ENCODE results near the gene AHNAK2.
"Not testable (repeated sequence)": the region's sequence is repeated elsewhere in the genome, so short reads cannot be mapped to it uniquely, and the experiment has no call there.

The AHNAK2 gene

GRCh38 chr14:104955396-104955770 is 22.8 kb downstream of the AHNAK2 start:
- TF ChIP-seq, protein P1, sequence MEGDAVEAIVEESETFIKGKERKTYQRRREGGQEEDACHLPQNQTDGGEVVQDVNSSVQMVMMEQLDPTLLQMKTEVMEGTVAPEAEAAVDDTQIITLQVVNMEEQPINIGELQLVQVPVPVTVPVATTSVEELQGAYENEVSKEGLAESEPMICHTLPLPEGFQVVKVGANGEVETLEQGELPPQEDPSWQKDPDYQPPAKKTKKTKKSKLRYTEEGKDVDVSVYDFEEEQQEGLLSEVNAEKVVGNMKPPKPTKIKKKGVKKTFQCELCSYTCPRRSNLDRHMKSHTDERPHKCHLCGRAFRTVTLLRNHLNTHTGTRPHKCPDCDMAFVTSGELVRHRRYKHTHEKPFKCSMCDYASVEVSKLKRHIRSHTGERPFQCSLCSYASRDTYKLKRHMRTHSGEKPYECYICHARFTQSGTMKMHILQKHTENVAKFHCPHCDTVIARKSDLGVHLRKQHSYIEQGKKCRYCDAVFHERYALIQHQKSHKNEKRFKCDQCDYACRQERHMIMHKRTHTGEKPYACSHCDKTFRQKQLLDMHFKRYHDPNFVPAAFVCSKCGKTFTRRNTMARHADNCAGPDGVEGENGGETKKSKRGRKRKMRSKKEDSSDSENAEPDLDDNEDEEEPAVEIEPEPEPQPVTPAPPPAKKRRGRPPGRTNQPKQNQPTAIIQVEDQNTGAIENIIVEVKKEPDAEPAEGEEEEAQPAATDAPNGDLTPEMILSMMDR (IDR thresholded peaks at IDR 0.05; ENCODE audit: low read depth, low read length), result no peak
- Histone ChIP-seq H3K4me3 (ENCODE audit: low read depth, low read length) (no peak overlapping the region), H3K9me3 (ENCODE audit: severe bottlenecking) (no peaks in the 10 kb centered on the region), H3K27ac (no peak overlapping the region), H3K27me3 (ENCODE audit: insufficient read depth, low read depth, severe bottlenecking) (no peaks in the 10 kb centered on the region), H3K36me3 (no peaks in the 10 kb centered on the region)
- no peak for DNase-seq

GRCh38 chr14:104954746-104955395 is 23.3 kb downstream of the AHNAK2 start:
- no peak overlapping the region for H3K4me3 ChIP-seq (ENCODE audit: low read depth, low read length)
- no peaks in the 10 kb centered on the region for H3K27me3 ChIP-seq (ENCODE audit: insufficient read depth, low read depth, severe bottlenecking)
- H3K36me3 ChIP-seq, result no peaks in the 10 kb centered on the region
- peak; percentile 6 for DNase-seq
- TF ChIP-seq, protein P1 (IDR thresholded peaks at IDR 0.05; ENCODE audit: low read depth, low read length), result no peak
- no peak overlapping the region for H3K27ac ChIP-seq
- no peaks in the 10 kb centered on the region for H3K9me3 ChIP-seq (ENCODE audit: severe bottlenecking)

DNA sequence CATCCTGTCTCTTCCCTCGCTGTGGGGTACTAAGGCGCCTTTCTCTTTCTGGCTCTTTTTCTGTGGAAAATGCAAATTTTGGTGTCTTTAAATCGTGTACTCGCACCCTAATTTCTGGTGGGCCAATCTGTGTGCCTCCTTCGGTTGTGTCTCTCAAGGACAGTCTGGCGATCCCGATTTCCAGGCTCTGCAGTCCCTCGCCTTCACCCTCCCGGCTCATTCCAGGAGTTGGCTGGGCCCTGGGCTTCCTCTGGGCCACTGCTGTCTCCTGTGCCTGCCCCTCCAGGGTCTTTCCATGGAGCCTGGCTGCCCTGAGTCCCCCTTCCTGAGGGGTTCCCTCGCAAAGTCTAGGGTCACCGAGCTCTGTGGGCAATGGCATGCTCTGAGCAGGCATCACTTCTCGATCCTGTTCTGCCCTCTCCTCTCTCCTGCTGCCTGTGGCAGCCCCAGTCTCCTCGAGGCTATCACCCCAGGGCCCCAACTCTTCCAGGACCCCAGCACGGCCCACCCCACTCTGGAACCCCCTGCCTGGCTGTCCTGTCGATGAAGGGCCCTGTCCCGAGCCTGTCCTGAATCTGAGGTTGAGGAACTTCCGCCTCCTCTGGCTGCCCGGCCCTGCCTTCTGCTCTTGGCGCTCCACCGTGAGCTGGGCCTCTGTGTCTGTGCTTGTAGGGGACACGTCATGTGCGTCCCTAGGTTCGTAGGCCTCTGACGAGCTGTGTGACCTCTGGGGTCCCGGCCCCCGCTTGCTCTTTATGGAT is 24.1 kb downstream of the AHNAK2 start:
- Histone ChIP-seq H3K36me3 (no peaks in the 10 kb centered on the region), H3K4me3 (ENCODE audit: low read depth, low read length) (no peak overlapping the region), H3K27me3 (ENCODE audit: insufficient read depth, low read depth, severe bottlenecking) (no peaks in the 10 kb centered on the region), H3K27ac (no peak overlapping the region), H3K9me3 (ENCODE audit: severe bottlenecking) (no peaks in the 10 kb centered on the region)
- peak; percentile 5 for DNase-seq
- TF ChIP-seq, protein P1 (IDR thresholded peaks at IDR 0.05; ENCODE audit: low read depth, low read length), result no peak

- Histone ChIP-seq H3K27ac (no peak overlapping the region), H3K36me3 (no peaks in the 10 kb centered on the region), H3K27me3 (ENCODE audit: insufficient read depth, low read depth, severe bottlenecking) (no peaks in the 10 kb centered on the region), H3K9me3 (ENCODE audit: severe bottlenecking) (no peaks in the 10 kb centered on the region), H3K4me3 (ENCODE audit: low read depth, low read length) (no peak overlapping the region)
- TF ChIP-seq, protein P1 (IDR thresholded peaks at IDR 0.05; ENCODE audit: low read depth, low read length), result no peak
- peak; percentile 2 for DNase-seq
These were observed 25.1 kb downstream of the AHNAK2 start for GRCh38 chr14:104953097-104953496.

- not testable (repeated sequence) for H3K36me3 ChIP-seq; H3K27ac ChIP-seq; H3K27me3 ChIP-seq (ENCODE audit: insufficient read depth, low read depth, severe bottlenecking); H3K4me3 ChIP-seq (ENCODE audit: low read depth, low read length); H3K9me3 ChIP-seq (ENCODE audit: severe bottlenecking)
- DNase-seq, result peak; percentile 1
These were observed 26.1 kb downstream of the AHNAK2 start for GRCh38 chr14:104951863-104952657.

- not testable (repeated sequence) for H3K36me3 ChIP-seq; H3K27ac ChIP-seq; H3K27me3 ChIP-seq (ENCODE audit: insufficient read depth, low read depth, severe bottlenecking); DNase-seq; H3K9me3 ChIP-seq (ENCODE audit: severe bottlenecking); H3K4me3 ChIP-seq (ENCODE audit: low read depth, low read length)
These were observed 27.5 kb downstream of the AHNAK2 start for GRCh38 chr14:104950701-104951100.

Data from WERI-Rb-1 (cell line).